ENCODE results near the gene PLAGL2.

PLAGL2 gene

DNA sequence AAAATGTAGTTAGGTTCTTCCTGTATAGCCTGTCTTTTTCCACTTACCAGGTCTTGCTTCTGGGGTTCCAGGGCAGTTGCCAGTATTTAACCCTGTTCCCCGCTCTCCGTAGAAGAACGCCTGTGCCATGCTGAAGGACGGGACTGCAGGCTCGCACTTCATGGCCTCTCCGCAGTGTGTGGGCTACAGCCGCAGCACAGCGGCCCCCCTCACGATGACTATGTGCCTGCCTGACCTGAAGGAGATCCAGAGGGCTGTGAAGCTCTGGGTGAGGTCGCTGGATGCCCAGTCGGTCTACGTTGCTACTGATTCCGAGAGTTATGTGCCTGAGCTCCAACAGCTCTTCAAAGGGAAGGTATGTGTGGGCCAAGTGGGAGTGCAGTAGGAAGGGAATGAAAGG lies 23.2 kb upstream of the PLAGL2 start:
- no peak for DNase-seq

DNA sequence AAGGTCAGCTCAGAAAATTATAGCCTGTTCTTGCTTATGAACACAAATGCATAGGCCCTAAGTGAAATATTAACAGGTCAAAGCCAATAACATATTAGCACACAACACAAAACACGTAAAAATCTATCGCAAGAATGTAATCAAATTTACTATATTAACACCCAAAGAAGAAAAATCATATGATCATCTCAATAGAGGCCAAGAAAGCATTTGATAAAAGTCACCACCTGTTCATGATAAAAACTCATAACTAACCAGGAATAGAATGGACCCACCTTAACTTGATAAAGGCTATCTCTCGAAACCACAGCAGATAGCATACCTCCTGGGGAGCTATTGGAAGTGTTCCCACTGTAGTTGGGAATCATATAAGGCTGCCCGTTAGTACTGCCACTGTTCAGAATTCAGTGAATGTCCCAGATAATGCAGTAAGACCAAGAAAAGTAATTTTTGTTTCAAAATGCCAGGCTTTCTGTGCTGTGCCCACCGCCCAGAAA lies 21.8 kb upstream of the PLAGL2 start:
- DNase-seq = no peak

DNA sequence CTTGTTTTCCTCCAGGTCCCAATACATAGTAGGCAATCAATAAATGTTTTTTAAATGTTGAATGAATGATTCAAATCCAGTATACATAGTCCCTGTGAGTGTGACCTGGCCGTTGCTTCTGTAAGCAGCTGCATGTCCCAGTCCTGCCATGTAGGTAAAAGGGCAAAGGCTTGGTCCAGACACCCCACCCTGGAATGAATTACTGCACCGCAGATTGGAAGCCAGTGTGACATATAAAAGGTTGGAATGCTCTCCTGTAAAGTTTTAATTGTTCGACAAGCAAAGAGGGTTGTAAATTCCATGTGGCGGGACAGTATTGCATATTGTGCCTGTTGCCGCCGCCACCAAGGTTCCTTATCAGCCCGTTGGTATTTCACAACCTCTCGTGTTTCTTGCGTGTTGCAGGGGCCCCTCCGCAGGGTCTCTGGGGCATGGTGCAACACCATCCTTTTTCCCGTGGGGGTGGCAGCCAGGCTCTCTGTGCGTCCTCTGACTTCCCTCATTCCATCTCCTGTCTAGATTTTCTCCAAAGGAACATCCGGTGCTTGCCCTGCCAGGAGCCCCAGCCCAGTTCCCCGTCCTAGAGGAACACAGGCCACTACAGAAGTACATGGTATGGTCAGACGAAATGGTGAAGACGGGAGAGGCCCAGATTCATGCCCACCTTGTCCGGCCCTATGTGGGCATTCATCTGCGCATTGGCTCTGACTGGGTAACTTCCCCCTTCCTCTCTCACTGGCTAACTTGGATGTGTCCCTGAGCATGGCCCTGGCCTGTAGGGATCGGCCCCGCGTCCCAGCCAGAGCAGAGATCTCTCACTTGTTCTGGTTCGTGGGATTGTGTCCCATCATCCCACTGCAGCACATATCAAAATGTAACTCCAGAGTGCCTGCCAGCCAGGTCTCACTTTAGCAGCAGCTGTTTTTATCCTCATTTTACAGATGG lies 20.5 kb upstream of the PLAGL2 start:
- DNase-seq = no peak

DNA sequence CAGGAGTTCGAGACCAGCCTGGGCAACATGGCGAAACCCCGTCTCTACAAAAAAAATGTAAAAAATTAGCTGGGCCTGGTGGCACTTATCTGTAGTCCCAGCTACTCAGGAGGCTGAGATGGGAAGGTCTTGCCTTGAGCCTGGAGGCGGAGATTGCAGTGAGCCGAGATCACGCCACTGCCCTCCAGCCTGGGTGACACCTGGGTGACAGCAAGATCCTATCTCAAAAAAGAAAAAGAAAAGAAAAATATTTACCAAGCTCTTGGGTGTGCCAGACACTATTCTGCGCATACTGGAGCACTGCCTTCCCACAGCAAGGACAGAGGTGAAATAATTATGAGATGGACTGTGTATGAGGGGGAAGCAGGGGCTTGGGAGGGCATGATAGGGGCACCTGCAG lies 19.8 kb upstream of the PLAGL2 start:
- no peak for DNase-seq

DNA sequence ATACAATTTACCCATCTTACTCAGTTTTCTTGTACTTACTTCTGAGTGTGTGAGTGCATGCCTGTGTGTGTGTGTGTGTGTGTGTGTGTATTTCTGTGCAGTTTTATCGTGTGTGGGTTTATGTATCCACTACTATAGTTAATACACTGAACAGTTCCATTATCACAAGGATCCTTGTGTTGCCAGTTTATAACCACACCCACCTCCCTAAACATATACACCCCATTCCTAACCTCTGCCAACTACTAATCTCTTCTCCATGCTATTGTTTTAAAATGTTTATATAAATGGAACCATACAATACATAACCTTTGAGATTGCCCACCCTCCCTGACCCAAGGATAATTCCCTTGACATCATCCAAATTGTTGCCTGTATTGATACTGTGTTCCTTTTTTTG lies 18.8 kb upstream of the PLAGL2 start:
- no peak for DNase-seq

DNA sequence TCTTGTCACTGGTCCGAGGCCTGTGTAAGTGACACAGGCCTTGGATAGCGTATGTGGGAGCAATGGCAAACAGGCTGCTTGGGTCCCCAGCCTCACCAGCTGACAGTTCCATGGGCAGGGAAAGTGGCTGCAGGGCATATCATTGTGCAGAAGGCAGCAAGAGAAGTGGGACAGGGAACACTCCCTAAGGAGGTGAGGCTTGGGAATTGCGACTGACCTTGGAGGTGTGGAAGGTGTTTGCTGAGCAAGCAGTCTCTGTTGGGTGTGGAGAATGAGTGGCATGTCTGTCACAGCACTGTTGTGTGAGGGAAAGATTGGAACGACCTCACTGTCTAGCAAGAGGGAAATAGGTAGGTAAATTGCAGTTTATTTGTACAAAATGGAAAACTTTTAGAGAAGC lies 16.9 kb upstream of the PLAGL2 start:
- no peak for DNase-seq

DNA sequence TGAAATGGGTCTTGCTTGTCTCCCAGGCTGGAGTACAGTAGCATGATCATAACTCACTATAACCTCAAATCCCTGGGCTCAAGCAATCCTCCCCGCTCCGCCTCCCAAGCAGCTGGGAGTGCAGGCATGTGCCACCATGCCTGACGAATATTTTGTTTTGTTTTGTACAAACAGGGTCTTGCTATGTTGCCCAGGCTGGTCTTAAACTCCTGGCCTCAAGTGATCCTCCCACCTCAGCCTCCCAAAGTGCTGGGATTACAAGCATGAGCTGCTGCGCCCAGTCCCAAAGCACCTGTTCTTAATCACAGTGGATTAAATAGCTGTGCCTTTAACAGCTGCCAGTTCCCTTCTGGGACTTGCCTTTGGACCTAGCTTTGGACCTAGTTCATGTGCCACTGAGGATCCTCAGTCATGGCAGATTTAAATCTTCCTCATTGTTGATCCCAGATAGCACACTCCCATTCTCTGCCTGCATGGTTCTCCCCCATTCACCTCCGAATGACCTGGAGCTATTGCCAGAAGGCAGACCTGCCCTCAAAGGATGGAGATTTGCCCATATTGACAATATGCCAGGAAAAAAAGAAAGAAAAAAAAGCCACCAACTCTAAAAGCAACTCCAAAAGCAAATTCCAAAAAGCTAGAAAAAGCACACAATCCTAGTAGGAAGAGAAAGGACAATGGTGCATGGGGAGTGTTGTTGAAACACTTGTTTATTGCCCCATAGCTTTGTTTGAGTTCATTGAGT lies 10.8 kb upstream of the PLAGL2 start:
- DNase-seq = no peak

DNA sequence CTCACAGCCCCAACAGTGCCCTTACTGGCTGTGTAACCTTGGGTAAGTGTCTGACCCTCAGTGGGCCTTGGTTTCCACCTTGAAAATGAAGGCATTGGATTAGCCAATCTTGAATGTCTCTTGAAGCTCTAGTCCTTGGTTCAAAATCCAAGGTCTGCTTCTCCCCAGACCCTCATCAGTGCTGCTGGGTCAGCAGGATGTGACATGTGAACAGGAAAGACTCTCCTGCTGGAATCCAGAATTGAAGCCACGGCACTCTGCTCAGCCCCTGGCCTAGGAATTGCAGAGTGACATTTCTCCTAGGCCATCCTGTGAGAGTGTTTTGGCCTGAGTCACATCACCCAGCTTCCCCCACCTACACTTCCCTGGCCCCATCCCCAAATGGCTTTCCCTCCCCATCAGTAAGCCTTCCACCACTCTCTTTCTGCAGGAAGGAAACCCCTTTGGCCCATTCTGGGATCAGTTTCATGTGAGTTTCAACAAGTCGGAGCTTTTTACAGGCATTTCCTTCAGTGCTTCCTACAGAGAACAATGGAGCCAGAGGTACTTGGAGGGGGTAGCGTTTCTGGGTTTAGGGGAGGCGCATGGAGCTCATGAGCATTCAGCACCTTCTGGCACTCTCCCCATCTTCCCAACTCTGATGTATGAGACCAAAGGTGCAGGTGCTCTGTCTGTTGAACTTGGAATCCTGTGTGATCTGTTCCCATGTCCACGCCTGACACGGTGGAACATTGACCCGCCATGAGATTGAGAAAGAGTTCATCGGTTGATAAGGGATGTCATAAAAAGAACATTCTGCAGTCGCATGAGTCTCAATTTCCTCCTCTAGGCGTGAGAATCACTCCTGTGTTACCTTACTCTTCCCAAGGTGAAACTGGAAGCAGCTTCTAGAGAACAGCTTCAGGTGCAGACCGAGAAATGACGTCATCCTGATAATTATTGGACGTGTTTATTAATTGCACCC lies 8.9 kb upstream of the PLAGL2 start:
- no peak for DNase-seq

DNA sequence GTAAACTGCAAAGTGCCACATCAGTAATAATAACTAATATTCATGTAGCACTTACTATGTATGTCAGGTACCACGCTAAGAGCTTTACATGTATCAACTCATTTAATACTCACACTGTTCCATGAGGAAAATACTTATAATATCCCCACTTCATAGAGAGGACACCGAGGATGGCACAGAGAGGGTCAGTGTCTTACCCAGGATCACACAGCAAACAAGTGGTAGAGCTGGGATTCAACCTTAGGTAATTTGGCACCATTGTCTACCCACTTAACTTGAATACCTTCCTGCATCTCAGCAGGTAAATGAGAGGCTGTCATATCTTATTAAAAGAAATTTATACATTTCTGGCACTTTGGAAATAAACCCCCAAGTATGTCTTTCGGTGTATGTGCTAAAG lies 8.2 kb upstream of the PLAGL2 start:
- DNase-seq = no peak

DNA sequence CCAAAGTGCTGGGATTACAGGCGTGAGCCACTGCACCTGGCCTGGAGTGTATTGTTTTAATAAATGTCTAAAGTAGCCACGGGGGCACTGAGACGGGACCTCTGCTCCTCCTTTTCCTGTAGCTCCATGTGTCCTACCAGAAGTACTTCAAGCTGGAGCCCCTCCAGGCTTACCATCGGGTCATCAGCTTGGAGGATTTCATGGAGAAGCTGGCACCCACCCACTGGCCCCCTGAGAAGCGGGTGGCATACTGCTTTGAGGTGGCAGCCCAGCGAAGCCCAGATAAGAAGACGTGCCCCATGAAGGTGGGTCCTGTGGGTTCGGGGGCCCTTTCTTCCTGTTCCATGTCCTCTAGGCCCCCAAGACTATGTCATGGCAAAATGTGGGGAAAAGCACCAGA lies 7.6 kb upstream of the PLAGL2 start:
- DNase-seq = no peak

DNA sequence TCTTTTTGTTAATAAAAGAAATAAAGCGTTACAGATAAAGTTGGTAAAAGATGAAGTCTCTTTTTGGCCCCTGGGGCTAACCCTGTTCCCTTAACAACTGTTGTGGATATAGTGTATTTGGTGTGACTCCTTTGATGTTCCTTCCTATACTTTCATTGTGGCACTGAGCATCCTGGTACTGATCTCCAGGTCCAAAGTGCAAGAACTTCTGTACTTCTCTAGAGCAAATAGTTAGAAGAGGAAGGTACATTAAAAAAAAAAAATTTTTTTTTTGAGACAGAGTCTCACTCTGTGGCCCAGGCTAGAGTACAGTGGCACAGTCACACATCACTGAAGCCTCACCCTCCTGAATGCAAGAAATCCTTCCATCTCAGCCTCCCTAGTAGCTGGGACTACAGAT lies 6.3 kb upstream of the PLAGL2 start:
- no peak for DNase-seq

DNA sequence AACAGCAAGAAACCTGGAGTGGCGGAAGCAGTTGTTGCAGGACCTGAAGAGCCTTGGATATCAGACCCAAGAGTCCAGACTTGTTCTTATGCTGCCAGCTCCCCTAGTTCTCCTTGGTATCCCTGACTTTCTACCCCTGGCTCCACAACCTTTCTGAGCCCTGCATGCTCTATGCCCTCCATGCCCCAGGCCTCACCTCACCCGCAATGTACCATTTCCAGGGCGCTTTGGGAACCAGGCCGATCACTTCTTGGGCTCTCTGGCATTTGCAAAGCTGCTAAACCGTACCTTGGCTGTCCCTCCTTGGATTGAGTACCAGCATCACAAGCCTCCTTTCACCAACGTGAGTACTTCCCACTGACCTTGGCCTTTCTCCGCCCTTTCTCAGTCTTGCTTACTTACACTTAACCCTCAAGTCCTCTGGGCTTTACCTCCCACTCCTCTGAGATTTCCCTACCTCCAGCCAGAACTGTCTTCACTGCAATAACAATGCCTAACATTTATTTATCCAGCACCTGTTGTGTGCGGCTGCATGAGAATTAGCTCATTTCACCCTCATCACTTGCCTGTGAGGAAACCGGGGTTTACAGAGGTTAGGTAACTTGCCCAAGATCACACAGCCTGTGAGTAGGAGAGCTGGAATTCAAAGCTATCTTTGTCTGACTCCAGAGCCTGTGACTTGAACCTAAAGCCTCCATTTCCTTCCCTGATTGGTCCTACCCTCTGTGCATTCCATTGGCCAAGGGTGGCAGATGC lies 2.5 kb upstream of the PLAGL2 start:
- DNase-seq = no peak

DNA sequence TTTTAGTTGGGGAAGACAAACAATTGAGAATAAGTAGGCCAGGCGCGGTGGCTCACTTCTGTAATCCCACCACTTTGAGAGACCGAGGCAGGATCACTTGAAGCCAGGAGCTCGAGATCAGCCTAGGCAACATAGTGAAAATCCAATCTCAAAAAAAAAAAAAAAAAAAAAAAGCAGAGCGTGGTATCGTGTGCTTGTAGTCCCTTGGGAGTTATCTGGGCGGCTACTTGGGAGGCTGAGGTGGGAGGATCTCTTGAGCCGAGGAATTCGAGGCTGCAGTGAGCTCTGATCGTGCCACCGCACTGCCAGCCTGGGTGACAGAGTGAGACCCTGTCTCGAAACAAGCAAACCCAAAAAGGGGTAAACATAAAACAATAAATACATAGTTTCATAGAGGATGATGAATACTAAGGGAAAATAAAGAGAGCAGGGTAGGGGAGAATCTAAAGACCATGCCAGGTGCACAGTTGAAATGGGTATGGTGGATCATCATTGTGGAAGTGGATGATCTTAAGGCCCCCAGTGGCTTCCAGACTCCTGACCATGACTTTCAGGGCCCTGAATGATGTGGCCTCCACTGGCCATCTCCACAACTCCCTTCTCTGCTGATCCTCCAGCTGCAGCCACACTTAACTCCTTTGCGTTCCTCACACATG lies 1.1 kb upstream of the PLAGL2 start:
- DNase-seq = no peak

DNA sequence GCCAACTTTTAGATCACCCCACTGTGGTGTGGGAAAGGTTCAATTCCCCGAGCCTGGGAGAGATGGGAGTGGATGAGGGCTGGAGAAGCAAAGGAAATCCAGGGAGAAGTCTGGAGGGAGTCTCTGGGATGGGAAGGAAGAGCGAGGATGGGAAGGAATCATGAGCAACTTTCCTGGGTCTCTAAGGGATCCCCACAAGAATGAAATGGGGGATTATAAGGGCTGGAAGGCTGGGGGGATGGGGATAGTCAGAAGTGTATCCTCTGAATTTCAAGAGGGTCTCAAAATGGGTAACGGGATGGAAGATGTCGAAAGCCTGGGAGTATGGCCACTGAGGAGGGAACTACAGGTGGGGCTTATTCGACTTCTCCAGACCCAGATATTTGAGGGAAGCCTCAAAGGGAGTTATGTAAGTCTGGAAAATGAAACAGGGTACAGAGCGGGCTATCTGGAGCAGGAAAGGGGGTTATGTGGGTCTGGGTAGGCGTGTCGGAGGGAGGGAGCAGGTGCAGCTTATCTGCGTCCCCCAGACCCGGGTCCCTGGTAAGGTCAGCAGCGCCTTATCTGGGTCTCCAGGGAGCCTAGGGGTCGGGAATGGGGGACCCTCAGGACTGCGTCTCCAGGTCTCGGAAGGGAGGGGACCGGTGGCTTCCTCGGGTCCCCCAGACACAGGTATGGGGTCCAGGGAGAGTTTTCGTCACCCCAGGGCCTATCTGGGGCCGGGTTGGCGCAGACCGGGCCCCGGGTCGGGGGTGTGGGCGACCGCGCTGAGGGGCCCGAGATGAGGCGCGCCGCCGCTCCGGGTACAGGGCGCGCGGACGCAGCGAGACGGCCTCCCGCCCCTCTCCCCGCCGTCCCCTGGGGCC lies 550 bp downstream of the PLAGL2 start:
- DNase-seq = no peak

DNA sequence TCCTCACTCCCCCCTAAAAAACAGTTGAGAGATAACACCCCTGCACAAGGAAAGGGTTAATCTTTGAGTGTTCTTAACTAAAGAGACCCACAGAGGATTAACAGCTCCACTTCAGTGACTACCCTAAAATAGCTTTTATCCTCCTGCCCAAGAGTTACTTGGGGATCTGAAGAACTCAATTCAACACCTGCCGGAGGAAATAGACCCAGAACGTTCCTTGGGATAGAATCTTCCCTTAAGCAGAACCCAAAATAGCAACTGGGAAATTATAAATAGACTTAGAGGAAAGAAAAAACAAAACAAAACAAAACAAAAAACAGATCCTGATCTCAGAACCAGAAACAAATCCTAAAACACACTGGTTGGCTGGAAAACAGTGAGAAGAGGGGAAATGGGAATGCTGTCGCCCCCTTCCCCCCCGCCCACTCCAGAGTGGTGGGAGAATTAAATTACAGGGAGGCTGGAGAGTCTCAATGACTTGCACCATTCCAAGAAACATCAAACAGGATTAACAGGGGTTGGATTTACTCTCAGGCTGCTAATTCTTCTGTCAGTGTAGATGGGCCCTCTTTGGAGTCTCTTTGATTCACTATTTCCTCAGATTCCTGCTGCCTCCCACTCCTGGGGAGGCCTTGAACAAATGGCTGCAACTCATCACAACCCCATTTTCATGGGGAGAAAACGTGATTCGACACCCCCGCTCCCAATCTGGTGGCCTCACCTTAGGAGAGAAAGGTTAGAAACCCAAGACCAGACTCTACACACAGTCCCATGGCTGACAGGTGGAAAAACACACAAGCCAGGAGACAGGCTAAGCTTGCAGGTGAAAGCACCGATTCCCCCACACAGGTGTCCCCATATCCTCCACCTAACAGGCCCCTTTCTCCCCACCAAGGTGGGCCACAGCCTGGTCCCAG lies 1.4 kb downstream of the PLAGL2 start:
- no peak for DNase-seq

DNA sequence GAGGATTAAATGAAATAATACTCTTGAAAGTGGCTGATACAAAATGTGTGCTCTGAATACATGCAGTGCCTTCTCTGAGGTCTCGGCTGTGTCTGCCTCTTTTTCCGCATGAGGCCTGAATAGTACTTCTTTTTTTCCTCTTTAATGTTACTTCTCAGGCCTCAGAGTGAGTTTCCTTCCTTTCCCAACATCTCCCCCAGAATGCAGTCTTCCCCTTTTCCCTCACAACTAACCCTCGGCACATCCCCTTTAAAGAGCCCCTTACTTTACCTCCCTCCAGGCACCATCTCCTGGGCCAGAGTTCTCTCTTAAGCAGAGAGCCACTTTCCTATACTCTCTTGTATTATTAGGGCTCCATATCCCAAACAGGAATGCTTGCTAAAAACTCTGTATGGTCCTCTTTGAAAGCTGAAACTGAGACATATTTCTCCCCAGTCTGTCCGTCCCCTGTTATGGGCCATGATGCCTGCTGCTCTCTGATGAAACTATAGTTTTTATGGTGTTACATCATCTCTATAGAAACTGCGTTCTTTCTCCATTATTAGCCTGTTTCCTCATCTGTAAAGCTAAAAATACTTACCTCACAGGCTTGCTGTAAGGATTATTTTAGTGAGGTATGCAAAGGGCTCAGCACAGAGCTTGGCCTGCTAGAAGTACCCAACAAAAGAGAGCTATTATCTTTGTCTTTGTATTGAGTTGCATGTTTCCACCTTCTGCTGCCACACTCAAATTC lies 2.3 kb downstream of the PLAGL2 start:
- DNase-seq = no peak

DNA sequence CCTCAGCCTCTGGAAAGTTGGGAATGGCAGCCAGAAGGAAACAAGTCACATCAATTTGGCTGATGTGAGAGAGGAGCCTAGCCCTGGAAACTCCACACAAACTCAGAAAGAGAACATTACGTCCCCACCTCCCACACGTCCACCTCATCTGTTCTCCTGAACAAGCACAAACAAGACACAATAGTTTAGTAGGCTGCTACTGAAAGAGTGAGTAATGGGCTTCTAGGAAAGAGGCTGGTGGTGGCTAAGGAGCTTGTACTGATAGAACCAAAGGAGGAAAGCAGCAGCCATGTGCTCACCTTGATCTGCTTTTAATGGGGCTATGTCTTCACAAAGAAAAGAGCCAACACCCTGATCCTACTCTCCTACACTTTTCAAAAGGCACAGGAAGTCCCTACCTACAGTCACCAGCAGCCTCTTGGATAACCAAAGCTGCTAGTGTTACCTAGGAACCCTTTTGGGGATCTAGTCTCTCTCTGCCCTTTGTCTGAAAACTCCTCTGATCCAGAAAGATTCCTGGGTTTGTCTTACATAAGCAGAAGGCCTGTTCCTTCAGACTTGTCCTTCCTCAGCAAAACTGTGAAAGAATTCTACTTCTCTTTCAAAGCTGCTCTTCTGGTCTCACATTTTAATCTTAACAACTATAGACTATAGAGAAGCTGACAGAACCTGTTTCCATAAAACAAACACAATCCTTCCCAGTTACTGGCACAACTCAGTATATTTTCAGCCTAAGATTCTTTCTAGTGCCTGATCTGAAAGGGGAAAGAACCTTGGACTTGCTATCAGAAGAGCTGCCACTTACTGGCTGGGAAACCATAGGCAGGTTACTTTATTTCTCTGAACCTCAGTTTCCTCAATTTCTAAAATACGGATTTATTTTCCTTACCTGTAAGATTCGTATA lies 3.1 kb downstream of the PLAGL2 start:
- DNase-seq = no peak

Measured in right forelimb (tissue), 1 donor.